Prostate gland (tissue), 2 donors: Measurements from ENCODE around the gene GPAT3.

Experiments used
- CTCF ChIP-seq, 4 experiments: fragments of 200-600 bp in 2 of 4; fragments of 450-650 bp in 2 of 4; sonication (generic) in 2 of 4; IDR thresholded peaks; 1 replicate in 3 of 4; 2 replicates in 1 of 4; pipeline ENCODE4 v1.5.1; 2016 to 2019; ENCODE audit warnings: antibody characterized with exemption in 4 of 4, mild to moderate bottlenecking in 2 of 4, moderate library complexity in 2 of 4
- POLR2A ChIP-seq: fragments of 450-650 bp; IDR thresholded peaks from one replicate; pipeline ENCODE4 v1.6.1; 2016; ENCODE audit warnings: antibody characterized with exemption, mild to moderate bottlenecking

- TF ChIP-seq CTCF (IDR thresholded peaks at IDR 0.05) (no peak), POLR2A (no peak)
Observed at GRCh38 chr4:83616252-83616651, 80.3 kb downstream of the GPAT3 start.
